Subcutaneous abdominal adipose tissue (tissue), 5 donors: Measurements from ENCODE around the gene ZBTB34.

Experiments
- H3K27ac ChIP-seq: one replicate; pipeline ENCODE4 v1.7.0; 2013; ENCODE audit warnings: low read depth, mild to moderate bottlenecking, inconsistent platforms, low read length, moderate library complexity
- H3K27me3 ChIP-seq, 5 donors: one replicate each; pipeline ENCODE4 v1.7.0; 2013; ENCODE audit warnings: low read length in 5 of 5, inconsistent platforms in 1 of 5; ENCODE audit not compliant: control insufficient read depth in 5 of 5, insufficient read depth in 4 of 5
- H3K36me3 ChIP-seq, 5 donors: one replicate each; pipeline ENCODE4 v1.7.0; 2013; ENCODE audit warnings: low read length in 5 of 5; ENCODE audit not compliant: control insufficient read depth in 5 of 5, insufficient read depth in 5 of 5
- H3K4me1 ChIP-seq, 5 donors: one replicate each; pipeline ENCODE4 v1.7.0; 2013; ENCODE audit warnings: low read length in 5 of 5, mild to moderate bottlenecking in 3 of 5, moderate library complexity in 1 of 5; ENCODE audit not compliant: control insufficient read depth in 5 of 5, insufficient read depth in 5 of 5
- H3K4me3 ChIP-seq, 5 donors: one replicate each; pipeline ENCODE4 v1.7.0; 2013; ENCODE audit warnings: low read length in 5 of 5, low read depth in 1 of 5
- H3K9ac ChIP-seq, 5 donors: one replicate each; pipeline ENCODE4 v1.7.0; 2013; ENCODE audit warnings: low read length in 5 of 5, mild to moderate bottlenecking in 4 of 5, moderate library complexity in 3 of 5
- H3K9me3 ChIP-seq, 5 donors: one replicate each; pipeline ENCODE4 v1.7.0; 2013; ENCODE audit warnings: low read length in 5 of 5; ENCODE audit not compliant: control insufficient read depth in 5 of 5
- donor health status: healthy.
- donor health status: healthy.
- donor health status: healthy.
- donor health status: healthy.
- donor health status: healthy.

Gene ZBTB34

GRCh38 chr9:126872516-126872915 is 12.1 kb downstream of the ZBTB34 start:
- Histone ChIP-seq H3K9me3 (no peaks in the 10 kb centered on the region), H3K27me3 (no peaks in the 10 kb centered on the region), H3K27ac (no peak overlapping the region), H3K4me1 (peaks cover 0 to 10% (median 4%) of the 10 kb centered on the region in 5 donors), H3K9ac (no peak overlapping the region), H3K4me3 (no peak overlapping the region), H3K36me3 (peaks cover 0 to 14% (median 9%) of the 10 kb centered on the region in 5 donors)

DNA sequence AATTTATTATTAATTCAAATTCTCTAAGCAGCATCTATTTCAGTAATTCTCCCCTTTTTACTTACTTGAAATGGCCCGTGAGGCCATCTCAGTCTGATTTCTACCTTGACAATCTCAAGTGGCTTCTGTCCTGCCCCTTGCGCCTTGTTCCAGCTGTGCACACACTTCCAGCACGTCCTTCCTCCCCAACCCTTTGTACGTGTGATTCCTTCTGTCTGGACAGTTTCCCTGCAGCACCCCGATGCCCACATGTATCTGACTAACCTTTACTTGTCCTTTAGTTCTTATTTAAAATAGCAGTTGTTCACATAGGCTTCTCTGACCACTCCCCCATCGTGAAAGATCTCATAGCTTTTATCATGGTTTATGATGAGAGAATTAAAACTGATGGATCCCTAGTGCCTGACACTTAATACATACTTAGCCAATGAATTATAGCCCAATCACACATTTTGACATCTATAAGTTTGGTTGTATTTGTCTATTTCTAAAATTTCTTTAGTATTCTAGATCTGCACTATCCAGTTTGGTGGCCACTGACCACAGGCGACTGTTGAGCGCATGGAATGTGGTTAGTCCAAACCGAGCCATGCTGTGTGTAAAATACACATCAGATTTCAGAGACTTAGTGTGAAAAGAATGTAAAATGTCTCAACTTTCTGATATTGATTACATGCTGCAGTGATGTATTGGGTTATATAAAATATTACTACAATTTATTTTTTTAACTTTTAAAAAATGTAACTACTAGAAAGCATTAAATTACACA is 14.3 kb downstream of the ZBTB34 start:
- H3K9me3 ChIP-seq: no peaks in the 10 kb centered on the region
- no peak overlapping the region for H3K4me3 ChIP-seq
- no peak overlapping the region for H3K27ac ChIP-seq
- H3K9ac ChIP-seq: no peak overlapping the region
- H3K36me3 ChIP-seq: peaks cover 0 to 12% (median 6%) of the 10 kb centered on the region in 5 donors
- peaks cover 0 to 4% (median 0%) of the 10 kb centered on the region in 5 donors for H3K4me1 ChIP-seq
- no peaks in the 10 kb centered on the region for H3K27me3 ChIP-seq

DNA sequence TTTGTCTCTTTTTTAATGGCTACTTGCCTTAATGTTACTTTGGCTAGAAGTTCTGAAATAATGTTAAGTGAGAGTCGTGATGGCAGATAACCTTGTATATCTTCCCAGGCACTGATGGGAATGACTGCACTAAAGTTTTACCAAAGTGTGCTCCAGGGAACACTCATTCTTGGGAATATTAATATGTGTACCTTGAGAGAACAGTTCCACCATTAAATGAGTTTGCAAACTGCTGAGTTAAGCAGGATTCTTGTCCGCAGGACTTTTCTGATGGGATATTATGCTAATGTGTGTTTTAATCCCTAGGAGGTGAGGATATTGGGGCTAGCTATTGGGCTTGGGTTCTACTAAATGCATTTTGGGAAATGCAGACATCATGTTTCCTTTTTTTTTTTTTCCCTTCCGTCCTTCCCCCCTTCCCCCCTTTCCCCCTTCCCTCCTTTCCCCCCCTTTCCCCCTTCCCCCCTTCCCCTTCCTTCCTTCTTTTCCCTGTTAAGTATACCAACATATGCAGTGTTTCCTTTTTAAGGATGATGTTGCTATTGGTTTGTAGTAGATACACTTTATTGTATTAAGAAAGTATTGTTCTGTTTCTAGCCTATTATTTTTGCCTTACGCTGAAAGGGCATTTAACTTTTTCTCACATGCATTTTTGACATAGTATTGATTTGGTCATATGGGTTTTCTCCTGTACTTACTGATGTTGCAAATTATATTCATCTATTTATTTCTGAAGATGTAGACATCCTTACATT is 15.5 kb downstream of the ZBTB34 start:
- H3K4me1 ChIP-seq: peaks cover 0 to 5% (median 4%) of the 10 kb centered on the region in 5 donors
- H3K36me3 ChIP-seq: peaks cover 0 to 24% (median 18%) of the 10 kb centered on the region in 5 donors
- no peaks in the 10 kb centered on the region for H3K9me3 ChIP-seq
- H3K4me3 ChIP-seq: no peak overlapping the region
- no peak overlapping the region for H3K27ac ChIP-seq
- H3K27me3 ChIP-seq: no peaks in the 10 kb centered on the region
- no peak overlapping the region for H3K9ac ChIP-seq

DNA sequence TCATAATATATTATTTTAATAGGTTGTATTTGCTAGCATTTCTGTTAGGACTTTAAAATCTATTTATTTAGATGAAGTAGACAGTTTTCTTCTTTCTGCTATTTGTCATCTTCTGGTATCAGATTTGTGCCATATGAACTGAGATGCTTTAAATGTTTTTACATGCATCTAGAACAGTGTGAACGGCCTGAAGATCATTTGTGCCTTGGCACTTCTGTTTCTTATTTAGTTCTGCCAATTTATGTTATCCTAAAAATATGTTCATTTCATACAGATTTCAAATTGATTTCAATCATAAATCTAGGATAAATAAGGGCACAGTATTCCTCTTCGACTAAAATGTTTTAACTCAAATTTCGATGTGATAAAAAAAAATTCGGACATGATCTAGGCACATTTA is 16.1 kb downstream of the ZBTB34 start:
- H3K4me3 ChIP-seq: no peak overlapping the region
- peaks cover 0 to 6% (median 4%) of the 10 kb centered on the region in 5 donors for H3K4me1 ChIP-seq
- H3K9me3 ChIP-seq: no peaks in the 10 kb centered on the region
- peaks cover 2 to 27% (median 21%) of the 10 kb centered on the region in 5 donors for H3K36me3 ChIP-seq
- H3K27me3 ChIP-seq: no peaks in the 10 kb centered on the region
- no peak overlapping the region for H3K9ac ChIP-seq
- no peak overlapping the region for H3K27ac ChIP-seq

- no peak overlapping the region for H3K4me3 ChIP-seq
- H3K36me3 ChIP-seq: peaks cover 7 to 34% (median 30%) of the 10 kb centered on the region in 5 donors
- no peaks in the 10 kb centered on the region for H3K9me3 ChIP-seq
- H3K27ac ChIP-seq: no peak overlapping the region
- H3K9ac ChIP-seq: no peak overlapping the region
- no peaks in the 10 kb centered on the region for H3K27me3 ChIP-seq
- H3K4me1 ChIP-seq: peaks cover 0 to 6% (median 4%) of the 10 kb centered on the region in 5 donors
Measured at GRCh38 chr9:126877418-126877817, 17.0 kb downstream of the ZBTB34 start.

DNA sequence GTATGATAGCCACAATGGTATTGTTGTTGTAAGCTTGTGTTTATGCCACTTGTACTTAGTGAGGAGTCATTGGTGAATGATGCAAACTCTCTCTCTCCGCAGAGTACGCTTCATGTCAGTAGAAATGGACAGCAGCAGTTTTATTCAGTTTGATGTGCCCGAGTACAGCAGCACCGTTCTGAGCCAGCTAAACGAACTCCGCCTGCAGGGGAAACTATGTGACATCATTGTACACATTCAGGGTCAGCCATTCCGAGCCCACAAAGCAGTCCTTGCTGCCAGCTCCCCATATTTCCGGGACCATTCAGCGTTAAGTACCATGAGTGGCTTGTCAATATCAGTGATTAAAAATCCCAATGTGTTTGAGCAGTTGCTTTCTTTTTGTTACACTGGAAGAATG is 18.8 kb downstream of the ZBTB34 start:
- Histone ChIP-seq H3K9ac (no peak overlapping the region), H3K27me3 (no peaks in the 10 kb centered on the region), H3K36me3 (peaks cover 7 to 43% (median 36%) of the 10 kb centered on the region in 5 donors), H3K4me3 (no peak overlapping the region), H3K27ac (no peak overlapping the region), H3K9me3 (no peaks in the 10 kb centered on the region), H3K4me1 (peaks cover 0 to 6% (median 4%) of the 10 kb centered on the region in 5 donors)

GRCh38 chr9:126880226-126880946 is 19.9 kb downstream of the ZBTB34 start:
- H3K36me3 ChIP-seq: peaks cover 7 to 43% (median 36%) of the 10 kb centered on the region in 5 donors
- H3K27ac ChIP-seq: no peak overlapping the region
- peaks cover 0 to 10% (median 7%) of the 10 kb centered on the region in 5 donors for H3K4me1 ChIP-seq
- no peak overlapping the region for H3K4me3 ChIP-seq
- H3K27me3 ChIP-seq: no peaks in the 10 kb centered on the region
- H3K9ac ChIP-seq: no peak overlapping the region
- H3K9me3 ChIP-seq: no peaks in the 10 kb centered on the region

- peaks cover 0 to 11% (median 9%) of the 10 kb centered on the region in 5 donors for H3K4me1 ChIP-seq
- H3K36me3 ChIP-seq: peaks cover 7 to 43% (median 36%) of the 10 kb centered on the region in 5 donors
- H3K9ac ChIP-seq: no peak overlapping the region
- no peaks in the 10 kb centered on the region for H3K27me3 ChIP-seq
- H3K4me3 ChIP-seq: no peak overlapping the region
- H3K27ac ChIP-seq: no peak overlapping the region
- H3K9me3 ChIP-seq: no peaks in the 10 kb centered on the region
Measured at GRCh38 chr9:126880947-126881332, 20.5 kb downstream of the ZBTB34 start.

DNA sequence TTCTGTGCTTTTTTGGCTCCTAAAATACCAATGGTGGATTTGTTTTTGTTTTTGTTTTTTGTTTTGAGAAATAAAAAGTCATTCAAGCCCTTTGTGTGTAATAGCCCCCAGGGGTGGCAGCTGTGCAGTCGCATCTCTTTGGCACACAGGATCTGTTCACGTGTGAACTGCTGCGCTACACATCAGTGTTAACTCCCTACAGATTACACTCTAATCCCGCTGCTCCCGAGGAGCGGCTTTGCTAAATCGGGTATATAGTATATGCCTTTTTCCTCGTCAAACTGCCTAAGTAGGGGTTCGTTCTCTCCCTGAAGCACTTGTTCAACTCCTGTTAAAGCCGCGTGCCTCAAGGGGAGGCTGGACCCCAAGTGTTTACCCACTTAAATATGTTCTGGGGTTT is 22.3 kb downstream of the ZBTB34 start:
- Histone ChIP-seq H3K27ac (no peak overlapping the region), H3K9me3 (no peaks in the 10 kb centered on the region), H3K4me3 (no peak overlapping the region), H3K27me3 (no peaks in the 10 kb centered on the region), H3K4me1 (peaks cover 0 to 11% (median 9%) of the 10 kb centered on the region in 5 donors), H3K9ac (no peak overlapping the region), H3K36me3 (peaks cover 7 to 43% (median 36%) of the 10 kb centered on the region in 5 donors)
